ENCODE data around the gene EML2. TPM values are rescaled to one million over a fixed set of nuclear protein-coding genes. Genes with fewer than 3 reads are reported as not detected.
A peak's percentile ranks its signal among the peaks of the same experiment; 100 is the strongest.
"Not testable (repeated sequence)": the region's sequence is repeated elsewhere in the genome, so short reads cannot be mapped to it uniquely, and the experiment has no call there.

EML2 gene
- total and polyA plus RNA-seq, 2 donors: 19.3 to 55.2 TPM

GRCh38 chr19:45615056-45615455, 24.1 kb downstream of the EML2 start:
- H3K4me1 ChIP-seq (ENCODE audit: control insufficient read depth in 2 of 2, insufficient read depth in 2 of 2, low read length in 2 of 2); DNase-seq (ENCODE audit: low read depth in 6 of 9, low spot score in 9 of 9); H3K27ac ChIP-seq (ENCODE audit: low read depth in 1 of 2, low read length in 1 of 2); H3K4me3 ChIP-seq (ENCODE audit: low read length in 2 of 2); H3K9me3 ChIP-seq (ENCODE audit: control insufficient read depth in 2 of 2, insufficient read depth in 1 of 2, low read length in 1 of 2); H3K27me3 ChIP-seq (ENCODE audit: control insufficient read depth in 2 of 2, insufficient read depth in 1 of 2, low read length in 1 of 2): not testable (repeated sequence)
- H3K36me3 ChIP-seq (ENCODE audit: control insufficient read depth in 2 of 2, insufficient read depth in 2 of 2, low read length in 1 of 2): peaks cover 50 to 71% of the 10 kb centered on the region in 2 donors
- WGBS: 97% methylated on average over 9 of the region's 9 CpGs

- H3K4me1 ChIP-seq (ENCODE audit: control insufficient read depth in 2 of 2, insufficient read depth in 2 of 2, low read length in 2 of 2): peaks cover 0 to 6% of the 10 kb centered on the region in 2 donors
- no peak overlapping the region for H3K4me3 ChIP-seq (ENCODE audit: low read length in 2 of 2)
- peaks cover 2 to 4% of the 10 kb centered on the region in 2 donors for H3K9me3 ChIP-seq (ENCODE audit: control insufficient read depth in 2 of 2, insufficient read depth in 1 of 2, low read length in 1 of 2)
- no peaks in the 10 kb centered on the region for H3K27me3 ChIP-seq (ENCODE audit: control insufficient read depth in 2 of 2, insufficient read depth in 1 of 2, low read length in 1 of 2)
- DNase-seq (ENCODE audit: low read depth in 6 of 9, low spot score in 9 of 9): no peak
- peak overlapping the region in 1 of 2 donors; percentile 5 for H3K27ac ChIP-seq (ENCODE audit: low read depth in 1 of 2, low read length in 1 of 2)
- H3K36me3 ChIP-seq (ENCODE audit: control insufficient read depth in 2 of 2, insufficient read depth in 2 of 2, low read length in 1 of 2): peaks cover 51 to 69% of the 10 kb centered on the region in 2 donors
- WGBS: 95% methylated on average over 10 of the region's 10 CpGs
Measured at GRCh38 chr19:45613926-45614725, 25.1 kb downstream of the EML2 start.

- no peak for DNase-seq (ENCODE audit: low read depth in 6 of 9, low spot score in 9 of 9)
- H3K27ac ChIP-seq (ENCODE audit: low read depth in 1 of 2, low read length in 1 of 2): no peak overlapping the region
- H3K4me1 ChIP-seq (ENCODE audit: control insufficient read depth in 2 of 2, insufficient read depth in 2 of 2, low read length in 2 of 2): peaks cover 0 to 6% of the 10 kb centered on the region in 2 donors
- peaks cover 2% of the 10 kb centered on the region in 2 donors for H3K9me3 ChIP-seq (ENCODE audit: control insufficient read depth in 2 of 2, insufficient read depth in 1 of 2, low read length in 1 of 2)
- 98% methylated on average over 6 of the region's 6 CpGs for WGBS
- no peak overlapping the region for H3K4me3 ChIP-seq (ENCODE audit: low read length in 2 of 2)
- peaks cover 0 to 14% of the 10 kb centered on the region in 2 donors for H3K27me3 ChIP-seq (ENCODE audit: control insufficient read depth in 2 of 2, insufficient read depth in 1 of 2, low read length in 1 of 2)
- H3K36me3 ChIP-seq (ENCODE audit: control insufficient read depth in 2 of 2, insufficient read depth in 2 of 2, low read length in 1 of 2): peaks cover 28 to 34% of the 10 kb centered on the region in 2 donors
Measured at GRCh38 chr19:45608948-45609347, 30.2 kb downstream of the EML2 start.

- DNase-seq (ENCODE audit: low read depth in 6 of 9, low spot score in 9 of 9): peak in 3 of 9 donors; percentile 15 to 44 (median 32)
- Histone ChIP-seq H3K4me3 (ENCODE audit: low read length in 2 of 2) (no peak overlapping the region), H3K9me3 (ENCODE audit: control insufficient read depth in 2 of 2, insufficient read depth in 1 of 2, low read length in 1 of 2) (peaks cover 2% of the 10 kb centered on the region in 2 donors), H3K27me3 (ENCODE audit: control insufficient read depth in 2 of 2, insufficient read depth in 1 of 2, low read length in 1 of 2) (peaks cover 10 to 29% of the 10 kb centered on the region in 2 donors), H3K36me3 (ENCODE audit: control insufficient read depth in 2 of 2, insufficient read depth in 2 of 2, low read length in 1 of 2) (peaks cover 15 to 18% of the 10 kb centered on the region in 2 donors), H3K27ac (ENCODE audit: low read depth in 1 of 2, low read length in 1 of 2) (no peak overlapping the region), H3K4me1 (ENCODE audit: control insufficient read depth in 2 of 2, insufficient read depth in 2 of 2, low read length in 2 of 2) (peaks cover 0 to 6% of the 10 kb centered on the region in 2 donors)
- 29% methylated on average over 28 of the region's 28 CpGs for WGBS
Measured at GRCh38 chr19:45607071-45608029, 31.8 kb downstream of the EML2 start.

GRCh38 chr19:45601524-45602374, 37.4 kb downstream of the EML2 start, which contains the start of gene GPR4:
Gene GPR4, minus strand, starts transcription at chr19:45602212. Its CDS starts 10,346 bp downstream, at chr19:45591866.
- 6% methylated on average over 52 of the region's 52 CpGs for WGBS
- Histone ChIP-seq H3K4me1 (ENCODE audit: control insufficient read depth in 2 of 2, insufficient read depth in 2 of 2, low read length in 2 of 2) (peaks cover 0 to 2% of the 10 kb centered on the region in 2 donors), H3K27ac (ENCODE audit: low read depth in 1 of 2, low read length in 1 of 2) (no peak within 1 kb of the TSS), H3K4me3 (ENCODE audit: low read length in 2 of 2) (peak within 1 kb of the TSS in 1 of 2 donors; percentile 11), H3K9me3 (ENCODE audit: control insufficient read depth in 2 of 2, insufficient read depth in 1 of 2, low read length in 1 of 2) (no peaks in the 10 kb centered on the region), H3K27me3 (ENCODE audit: control insufficient read depth in 2 of 2, insufficient read depth in 1 of 2, low read length in 1 of 2) (peaks cover 57 to 81% of the 10 kb centered on the region in 2 donors), H3K36me3 (ENCODE audit: control insufficient read depth in 2 of 2, insufficient read depth in 2 of 2, low read length in 1 of 2) (no peaks in the 10 kb centered on the region)
- no peak for DNase-seq (ENCODE audit: low read depth in 6 of 9, low spot score in 9 of 9)

GRCh38 chr19:45601115-45601514, 38.1 kb downstream of the EML2 start:
- no peak overlapping the region for H3K27ac ChIP-seq (ENCODE audit: low read depth in 1 of 2, low read length in 1 of 2)

GRCh38 chr19:45600340-45600885, 38.8 kb downstream of the EML2 start:
- no peak overlapping the region for H3K4me3 ChIP-seq (ENCODE audit: low read length in 2 of 2)
- H3K36me3 ChIP-seq (ENCODE audit: control insufficient read depth in 2 of 2, insufficient read depth in 2 of 2, low read length in 1 of 2): no peaks in the 10 kb centered on the region
- DNase-seq (ENCODE audit: low read depth in 6 of 9, low spot score in 9 of 9): no peak
- H3K4me1 ChIP-seq (ENCODE audit: control insufficient read depth in 2 of 2, insufficient read depth in 2 of 2, low read length in 2 of 2): peaks cover 0 to 2% of the 10 kb centered on the region in 2 donors
- peaks cover 60 to 92% of the 10 kb centered on the region in 2 donors for H3K27me3 ChIP-seq (ENCODE audit: control insufficient read depth in 2 of 2, insufficient read depth in 1 of 2, low read length in 1 of 2)
- no peaks in the 10 kb centered on the region for H3K9me3 ChIP-seq (ENCODE audit: control insufficient read depth in 2 of 2, insufficient read depth in 1 of 2, low read length in 1 of 2)
- H3K27ac ChIP-seq (ENCODE audit: low read depth in 1 of 2, low read length in 1 of 2): no peak overlapping the region
- 53% methylated on average over 5 of the region's 5 CpGs for WGBS

More at GRCh38 chr19:45601115-45601514, 38.1 kb downstream of the EML2 start:
- Histone ChIP-seq H3K9me3 (ENCODE audit: control insufficient read depth in 2 of 2, insufficient read depth in 1 of 2, low read length in 1 of 2) (no peaks in the 10 kb centered on the region), H3K36me3 (ENCODE audit: control insufficient read depth in 2 of 2, insufficient read depth in 2 of 2, low read length in 1 of 2) (no peaks in the 10 kb centered on the region), H3K4me1 (ENCODE audit: control insufficient read depth in 2 of 2, insufficient read depth in 2 of 2, low read length in 2 of 2) (peaks cover 0 to 2% of the 10 kb centered on the region in 2 donors), H3K4me3 (ENCODE audit: low read length in 2 of 2) (no peak overlapping the region), H3K27me3 (ENCODE audit: control insufficient read depth in 2 of 2, insufficient read depth in 1 of 2, low read length in 1 of 2) (peaks cover 60 to 87% of the 10 kb centered on the region in 2 donors)
- WGBS: 35% methylated on average over 10 of the region's 10 CpGs
- no peak for DNase-seq (ENCODE audit: low read depth in 6 of 9, low spot score in 9 of 9)

GRCh38 chr19:45599286-45599685, 39.9 kb downstream of the EML2 start:
- 8% methylated on average over 13 of the region's 13 CpGs for WGBS
- Histone ChIP-seq H3K27ac (ENCODE audit: low read depth in 1 of 2, low read length in 1 of 2) (no peak overlapping the region), H3K4me3 (ENCODE audit: low read length in 2 of 2) (no peak overlapping the region), H3K9me3 (ENCODE audit: control insufficient read depth in 2 of 2, insufficient read depth in 1 of 2, low read length in 1 of 2) (no peaks in the 10 kb centered on the region), H3K36me3 (ENCODE audit: control insufficient read depth in 2 of 2, insufficient read depth in 2 of 2, low read length in 1 of 2) (no peaks in the 10 kb centered on the region), H3K27me3 (ENCODE audit: control insufficient read depth in 2 of 2, insufficient read depth in 1 of 2, low read length in 1 of 2) (peaks cover 60 to 93% of the 10 kb centered on the region in 2 donors), H3K4me1 (ENCODE audit: control insufficient read depth in 2 of 2, insufficient read depth in 2 of 2, low read length in 2 of 2) (peaks cover 0 to 2% of the 10 kb centered on the region in 2 donors)
- no peak for DNase-seq (ENCODE audit: low read depth in 6 of 9, low spot score in 9 of 9)
